Osteocyte (in vitro differentiated cells): ENCODE measurements around the gene DNAL1. TPM values are rescaled to one million over a fixed set of nuclear protein-coding genes. Genes with fewer than 3 reads are reported as not detected.

Source experiments
- DNase-seq: peaks from one replicate; pipeline ENCODE4 v3.0.0; 2021; ENCODE audit warnings: mixed read lengths; ENCODE audit not compliant: unreplicated experiment; ENCODE audit errors: extremely low spot score
- H3K27ac Mint-ChIP-seq: one replicate; pipeline ENCODE4 v1.8.0; 2021; ENCODE audit warnings: mild to moderate bottlenecking, mixed read lengths; ENCODE audit not compliant: unreplicated experiment
- H3K27me3 Mint-ChIP-seq: one replicate; pipeline ENCODE4 v1.8.0; 2021; ENCODE audit warnings: mixed read lengths; ENCODE audit not compliant: unreplicated experiment
- H3K36me3 Mint-ChIP-seq: one replicate; pipeline ENCODE4 v1.8.0; 2021; ENCODE audit warnings: mixed read lengths; ENCODE audit not compliant: unreplicated experiment
- H3K4me1 Mint-ChIP-seq: one replicate; pipeline ENCODE4 v1.8.0; 2021; ENCODE audit warnings: mixed read lengths; ENCODE audit not compliant: unreplicated experiment
- H3K4me3 Mint-ChIP-seq: one replicate; pipeline ENCODE4 v1.8.0; 2021; ENCODE audit warnings: mild to moderate bottlenecking, moderate library complexity, mixed read lengths; ENCODE audit not compliant: unreplicated experiment
- H3K9me3 Mint-ChIP-seq: one replicate; pipeline ENCODE4 v1.8.0; 2021; ENCODE audit warnings: mixed read lengths; ENCODE audit not compliant: unreplicated experiment
- total RNA-seq: library from RNA; stranded (reverse); gene quantifications from 2 replicates; pipeline ENCODE4 v1.2.1, GENCODE V29; 2021
- TF ChIP-seq, protein P1 (sequence below): fragments of 200-600 bp; sonication (generic); IDR thresholded peaks from 2 replicates; pipeline ENCODE4 v1.5.0; 2021; ENCODE audit warnings: antibody characterized with exemption, mild to moderate bottlenecking, moderate library complexity

The DNAL1 gene
- total RNA-seq, 1 donor from 2014 or later = 12.5 TPM

DNA sequence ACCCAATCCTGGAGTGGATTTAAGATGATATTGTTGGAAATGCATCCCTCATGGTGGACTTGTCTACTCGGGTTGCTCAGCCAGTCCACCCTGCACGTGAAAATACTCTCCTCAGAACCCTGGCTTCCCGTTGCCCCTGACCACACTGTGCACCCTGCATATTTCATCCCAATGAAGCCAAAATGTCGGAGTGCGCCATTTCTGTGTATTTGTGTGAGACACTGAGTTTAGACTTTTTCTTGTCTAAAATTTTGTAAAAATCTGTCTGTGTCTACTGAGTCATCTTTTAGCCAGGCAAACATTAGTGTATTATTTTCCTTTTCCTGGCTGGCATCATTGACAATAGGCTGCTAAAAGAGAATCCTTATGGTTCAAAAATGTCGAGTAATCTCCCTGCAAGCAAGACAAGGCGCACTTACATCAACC lies 69.9 kb downstream of the DNAL1 start:
- Mint-ChIP-seq H3K4me1 (peaks cover 56% of the 10 kb centered on the region), H3K9me3 (no peaks in the 10 kb centered on the region), H3K36me3 (peaks cover 29% of the 10 kb centered on the region), H3K27me3 (no peaks in the 10 kb centered on the region), H3K27ac (peak overlapping the region; percentile 85), H3K4me3 (peak overlapping the region; percentile 71)
- no peak for DNase-seq
- TF ChIP-seq, protein P1, sequence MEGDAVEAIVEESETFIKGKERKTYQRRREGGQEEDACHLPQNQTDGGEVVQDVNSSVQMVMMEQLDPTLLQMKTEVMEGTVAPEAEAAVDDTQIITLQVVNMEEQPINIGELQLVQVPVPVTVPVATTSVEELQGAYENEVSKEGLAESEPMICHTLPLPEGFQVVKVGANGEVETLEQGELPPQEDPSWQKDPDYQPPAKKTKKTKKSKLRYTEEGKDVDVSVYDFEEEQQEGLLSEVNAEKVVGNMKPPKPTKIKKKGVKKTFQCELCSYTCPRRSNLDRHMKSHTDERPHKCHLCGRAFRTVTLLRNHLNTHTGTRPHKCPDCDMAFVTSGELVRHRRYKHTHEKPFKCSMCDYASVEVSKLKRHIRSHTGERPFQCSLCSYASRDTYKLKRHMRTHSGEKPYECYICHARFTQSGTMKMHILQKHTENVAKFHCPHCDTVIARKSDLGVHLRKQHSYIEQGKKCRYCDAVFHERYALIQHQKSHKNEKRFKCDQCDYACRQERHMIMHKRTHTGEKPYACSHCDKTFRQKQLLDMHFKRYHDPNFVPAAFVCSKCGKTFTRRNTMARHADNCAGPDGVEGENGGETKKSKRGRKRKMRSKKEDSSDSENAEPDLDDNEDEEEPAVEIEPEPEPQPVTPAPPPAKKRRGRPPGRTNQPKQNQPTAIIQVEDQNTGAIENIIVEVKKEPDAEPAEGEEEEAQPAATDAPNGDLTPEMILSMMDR = no peak

- Mint-ChIP-seq H3K27ac (peak overlapping the region; percentile 11), H3K36me3 (peaks cover 28% of the 10 kb centered on the region), H3K27me3 (no peaks in the 10 kb centered on the region), H3K4me1 (peaks cover 47% of the 10 kb centered on the region), H3K4me3 (no peak overlapping the region), H3K9me3 (no peaks in the 10 kb centered on the region)
- no peak for DNase-seq
- TF ChIP-seq, protein P1 = no peak
These were observed 70.9 kb downstream of the DNAL1 start for GRCh38 chr14:73715707-73716106.

DNA sequence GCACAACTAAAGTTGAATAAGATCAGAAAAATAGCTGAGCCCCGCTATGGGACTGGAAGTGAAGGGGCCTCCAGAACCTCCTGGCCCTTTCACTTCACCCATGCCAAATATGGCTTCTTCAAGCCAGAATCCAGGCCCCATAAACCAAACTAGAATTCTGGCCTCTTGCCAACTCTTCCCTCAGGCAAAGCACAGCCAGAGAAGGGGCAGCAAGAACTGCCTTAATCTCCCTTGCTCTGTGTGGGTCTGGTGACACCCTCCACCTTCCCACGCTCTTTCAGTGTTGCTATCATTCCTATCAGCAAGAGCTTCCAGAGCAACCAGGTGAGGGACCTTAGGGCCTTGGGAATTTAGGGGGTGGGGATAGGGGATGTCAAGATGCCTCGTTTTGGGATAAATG lies 72.5 kb downstream of the DNAL1 start:
- no peak for DNase-seq
- Mint-ChIP-seq H3K9me3 (no peaks in the 10 kb centered on the region), H3K36me3 (peaks cover 38% of the 10 kb centered on the region), H3K4me1 (peaks cover 45% of the 10 kb centered on the region), H3K4me3 (no peak overlapping the region), H3K27ac (peak overlapping the region; percentile 79), H3K27me3 (no peaks in the 10 kb centered on the region)
- TF ChIP-seq, protein P1 = no peak

GRCh38 chr14:73717711-73718417 lies 73.1 kb downstream of the DNAL1 start:
- Mint-ChIP-seq H3K27ac (peak overlapping the region; percentile 79), H3K27me3 (no peaks in the 10 kb centered on the region), H3K4me3 (no peak overlapping the region), H3K36me3 (peaks cover 44% of the 10 kb centered on the region), H3K9me3 (no peaks in the 10 kb centered on the region), H3K4me1 (peaks cover 44% of the 10 kb centered on the region)
- no peak for DNase-seq
- TF ChIP-seq, protein P1 = no peak

- Mint-ChIP-seq H3K27ac (peak overlapping the region; percentile 79), H3K27me3 (no peaks in the 10 kb centered on the region), H3K36me3 (peaks cover 51% of the 10 kb centered on the region), H3K4me3 (no peak overlapping the region), H3K9me3 (no peaks in the 10 kb centered on the region), H3K4me1 (peaks cover 47% of the 10 kb centered on the region)
- TF ChIP-seq, protein P1 = no peak
- DNase-seq = no peak
These were observed 73.8 kb downstream of the DNAL1 start for GRCh38 chr14:73718418-73719251.
